ENCODE measurements around the gene FNDC3B. TPM values are rescaled to one million over a fixed set of nuclear protein-coding genes. Genes with fewer than 3 reads are reported as not detected.

The FNDC3B gene
- total and polyA plus RNA-seq, 4 donors = 13.3 to 175 (median 100) TPM

- H3K36me3 ChIP-seq (ENCODE audit: control insufficient read depth in 4 of 4, insufficient read depth in 4 of 4, low read length in 4 of 4) = peaks cover 24 to 53% (median 37%) of the 10 kb centered on the region in 4 donors
- no peak overlapping the region for H3K9ac ChIP-seq (ENCODE audit: insufficient read depth in 1 of 2, low read length in 2 of 2)
- no peak overlapping the region for H3K27ac ChIP-seq (ENCODE audit: low read depth in 1 of 2, low read length in 1 of 2)
- H3K4me1 ChIP-seq (ENCODE audit: control insufficient read depth in 5 of 5, insufficient read depth in 5 of 5, low read length in 5 of 5) = peaks cover 0 to 3% (median 0%) of the 10 kb centered on the region in 5 donors
- WGBS, 2 donors = 87 to 92% methylated on average over 3 of the region's 3 CpGs
- ATAC-seq (ENCODE audit: insufficient read depth, low FRiP score) (no peak), DNase-seq (no peak)
- no peak overlapping the region for H3K4me3 ChIP-seq
- no peaks in the 10 kb centered on the region for H3K9me3 ChIP-seq (ENCODE audit: control insufficient read depth in 4 of 4, insufficient read depth in 3 of 4, low read length in 3 of 4)
- TF ChIP-seq CTCF (IDR thresholded peaks at IDR 0.05; ENCODE audit: control extremely low read depth, extremely low read depth) = no peak
- no peaks in the 10 kb centered on the region for H3K27me3 ChIP-seq (ENCODE audit: control insufficient read depth in 3 of 3, insufficient read depth in 3 of 3, low read length in 2 of 3)
Observed at GRCh38 chr3:172347895-172348679, 308.7 kb downstream of the FNDC3B start.

- no peak for DNase-seq
- Histone ChIP-seq H3K27me3 (ENCODE audit: control insufficient read depth in 3 of 3, insufficient read depth in 3 of 3, low read length in 2 of 3) (no peaks in the 10 kb centered on the region), H3K4me1 (ENCODE audit: control insufficient read depth in 5 of 5, insufficient read depth in 5 of 5, low read length in 5 of 5) (peaks cover 0 to 12% (median 0%) of the 10 kb centered on the region in 5 donors), H3K27ac (ENCODE audit: low read depth in 1 of 2, low read length in 1 of 2) (no peak overlapping the region), H3K9ac (ENCODE audit: insufficient read depth in 1 of 2, low read length in 2 of 2) (no peak overlapping the region), H3K4me3 (no peak overlapping the region), H3K36me3 (ENCODE audit: control insufficient read depth in 4 of 4, insufficient read depth in 4 of 4, low read length in 4 of 4) (peaks cover 12 to 37% (median 21%) of the 10 kb centered on the region in 4 donors), H3K9me3 (ENCODE audit: control insufficient read depth in 4 of 4, insufficient read depth in 3 of 4, low read length in 3 of 4) (no peaks in the 10 kb centered on the region)
- 90 to 91% methylated on average over 9 of the region's 9 CpGs for WGBS, 2 donors
- no peak for TF ChIP-seq CTCF (IDR thresholded peaks at IDR 0.05; ENCODE audit: control extremely low read depth, extremely low read depth)
- no peak for ATAC-seq (ENCODE audit: insufficient read depth, low FRiP score)
Observed at GRCh38 chr3:172351895-172352466, 312.6 kb downstream of the FNDC3B start.

GRCh38 chr3:172352786-172353185 is 313.4 kb downstream of the FNDC3B start:
- Histone ChIP-seq H3K9ac (ENCODE audit: insufficient read depth in 1 of 2, low read length in 2 of 2) (no peak overlapping the region), H3K4me1 (ENCODE audit: control insufficient read depth in 5 of 5, insufficient read depth in 5 of 5, low read length in 5 of 5) (peaks cover 0 to 10% (median 0%) of the 10 kb centered on the region in 5 donors), H3K27ac (ENCODE audit: low read depth in 1 of 2, low read length in 1 of 2) (no peak overlapping the region), H3K4me3 (no peak overlapping the region), H3K27me3 (ENCODE audit: control insufficient read depth in 3 of 3, insufficient read depth in 3 of 3, low read length in 2 of 3) (no peaks in the 10 kb centered on the region), H3K9me3 (ENCODE audit: control insufficient read depth in 4 of 4, insufficient read depth in 3 of 4, low read length in 3 of 4) (no peaks in the 10 kb centered on the region), H3K36me3 (ENCODE audit: control insufficient read depth in 4 of 4, insufficient read depth in 4 of 4, low read length in 4 of 4) (peaks cover 12 to 32% (median 15%) of the 10 kb centered on the region in 4 donors)
- 86 to 94% methylated on average over 10 of the region's 10 CpGs for WGBS, 2 donors
- no peak for ATAC-seq (ENCODE audit: insufficient read depth, low FRiP score)
- DNase-seq = no peak
- no peak for TF ChIP-seq CTCF (IDR thresholded peaks at IDR 0.05; ENCODE audit: control extremely low read depth, extremely low read depth)

Measured in lung (tissue), 12 donors.